NCI-H1694 treated with DMSO at 0.1 percent for 48 hours (cell line): ENCODE results near the gene PSMD14.

ENCODE experiments used
- DNase-seq: peaks from one replicate; lab custom pipeline; 2025; lab: John Stamatoyannopoulos, UW

The PSMD14 gene

GRCh38 chr2:161448431-161448830, 140.2 kb downstream of the PSMD14 start:
- DNase-seq: no peak
